ENCODE results near the gene GNAS-AS1.

- TF ChIP-seq CTCF (conservative IDR thresholded peaks at IDR 0.05) (no peak), EZH2 (IDR thresholded peaks at IDR 0.05; ENCODE audit: low read depth) (no peak)
These were observed 71.9 kb downstream of the GNAS-AS1 start for GRCh38 chr20:58778760-58779159.
